ENCODE measurements around the gene CTNNA3.
"Not testable (repeated sequence)": the region's sequence is repeated elsewhere in the genome, so short reads cannot be mapped to it uniquely, and the experiment has no call there.

The CTNNA3 gene

GRCh38 chr10:67599597-67599996 is 96.4 kb downstream of the CTNNA3 start:
- no peak for DNase-seq

GRCh38 chr10:67596641-67597040 is 99.4 kb downstream of the CTNNA3 start:
- no peak for DNase-seq

- DNase-seq = no peak
These were observed 108.2 kb downstream of the CTNNA3 start for GRCh38 chr10:67587771-67588170.

- DNase-seq = no peak
These were observed 120.5 kb downstream of the CTNNA3 start for GRCh38 chr10:67575532-67575931.

- DNase-seq = no peak
These were observed 122.5 kb downstream of the CTNNA3 start for GRCh38 chr10:67573484-67573883.

GRCh38 chr10:67571503-67571902 is 124.5 kb downstream of the CTNNA3 start:
- no peak for DNase-seq

GRCh38 chr10:67558311-67558710 is 137.7 kb downstream of the CTNNA3 start:
- not testable (repeated sequence) for DNase-seq

- no peak for DNase-seq
These were observed 142.7 kb downstream of the CTNNA3 start for GRCh38 chr10:67553254-67553653.

GRCh38 chr10:67550838-67551402 is 145.1 kb downstream of the CTNNA3 start:
- no peak for DNase-seq

GRCh38 chr10:67550046-67550445 is 145.9 kb downstream of the CTNNA3 start:
- DNase-seq = no peak

GRCh38 chr10:67549390-67549789 is 146.6 kb downstream of the CTNNA3 start:
- no peak for DNase-seq

- DNase-seq = no peak
These were observed 154.6 kb downstream of the CTNNA3 start for GRCh38 chr10:67541411-67541810.

- DNase-seq = no peak
These were observed 156.7 kb downstream of the CTNNA3 start for GRCh38 chr10:67539312-67539711.

GRCh38 chr10:67537906-67538305 is 158.1 kb downstream of the CTNNA3 start:
- no peak for DNase-seq

- DNase-seq = no peak
These were observed 162.6 kb downstream of the CTNNA3 start for GRCh38 chr10:67533376-67533775.

- DNase-seq = not testable (repeated sequence)
These were observed 165.0 kb downstream of the CTNNA3 start for GRCh38 chr10:67530990-67531389.

- DNase-seq = no peak
These were observed 168.6 kb downstream of the CTNNA3 start for GRCh38 chr10:67527351-67527750.

GRCh38 chr10:67521546-67521945 is 174.4 kb downstream of the CTNNA3 start:
- DNase-seq = no peak

- no peak for DNase-seq
These were observed 175.0 kb downstream of the CTNNA3 start for GRCh38 chr10:67520924-67521520.

GRCh38 chr10:67519434-67519833 is 176.6 kb downstream of the CTNNA3 start:
- DNase-seq = no peak

GRCh38 chr10:67518756-67519155 is 177.2 kb downstream of the CTNNA3 start:
- DNase-seq = no peak

GRCh38 chr10:67518043-67518442 is 178.0 kb downstream of the CTNNA3 start:
- DNase-seq = no peak

- DNase-seq = no peak
These were observed 189.3 kb downstream of the CTNNA3 start for GRCh38 chr10:67506757-67507091.

GRCh38 chr10:67506083-67506756 is 189.8 kb downstream of the CTNNA3 start:
- DNase-seq = no peak

Measured in cortex of kidney (tissue), 1 donor.